ENCODE measurements around the gene BMP15. TPM values are rescaled to one million over a fixed set of nuclear protein-coding genes. Genes with fewer than 3 reads are reported as not detected.

BMP15 gene
- total RNA-seq, 1 donor from 2014 or later, result not detected

DNA sequence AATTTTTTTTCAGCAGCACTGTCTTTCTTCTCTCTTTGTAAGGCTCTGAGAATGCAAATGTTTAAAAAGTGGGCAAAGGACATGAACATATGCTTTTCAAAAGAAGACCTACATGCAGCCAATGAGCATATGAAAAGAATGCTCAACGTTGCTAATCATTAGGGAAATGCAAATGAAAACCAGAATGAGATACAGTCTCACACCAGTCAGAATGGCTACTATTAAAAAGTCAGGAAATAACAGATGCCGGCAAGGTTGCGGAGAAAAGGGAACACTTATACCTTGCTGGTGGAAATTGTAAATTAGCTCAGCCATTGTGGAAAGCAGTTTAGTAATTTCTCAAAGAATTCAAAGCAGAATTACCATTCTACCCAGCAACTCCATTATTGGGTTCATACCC is 51.6 kb downstream of the BMP15 start:
- H3K4me1 Mint-ChIP-seq (ENCODE audit: unreplicated experiment), result no peaks in the 10 kb centered on the region
- no peak overlapping the region for H3K27ac Mint-ChIP-seq (ENCODE audit: unreplicated experiment)
- H3K27me3 Mint-ChIP-seq (ENCODE audit: unreplicated experiment), result no peaks in the 10 kb centered on the region
- TF ChIP-seq, protein P1, sequence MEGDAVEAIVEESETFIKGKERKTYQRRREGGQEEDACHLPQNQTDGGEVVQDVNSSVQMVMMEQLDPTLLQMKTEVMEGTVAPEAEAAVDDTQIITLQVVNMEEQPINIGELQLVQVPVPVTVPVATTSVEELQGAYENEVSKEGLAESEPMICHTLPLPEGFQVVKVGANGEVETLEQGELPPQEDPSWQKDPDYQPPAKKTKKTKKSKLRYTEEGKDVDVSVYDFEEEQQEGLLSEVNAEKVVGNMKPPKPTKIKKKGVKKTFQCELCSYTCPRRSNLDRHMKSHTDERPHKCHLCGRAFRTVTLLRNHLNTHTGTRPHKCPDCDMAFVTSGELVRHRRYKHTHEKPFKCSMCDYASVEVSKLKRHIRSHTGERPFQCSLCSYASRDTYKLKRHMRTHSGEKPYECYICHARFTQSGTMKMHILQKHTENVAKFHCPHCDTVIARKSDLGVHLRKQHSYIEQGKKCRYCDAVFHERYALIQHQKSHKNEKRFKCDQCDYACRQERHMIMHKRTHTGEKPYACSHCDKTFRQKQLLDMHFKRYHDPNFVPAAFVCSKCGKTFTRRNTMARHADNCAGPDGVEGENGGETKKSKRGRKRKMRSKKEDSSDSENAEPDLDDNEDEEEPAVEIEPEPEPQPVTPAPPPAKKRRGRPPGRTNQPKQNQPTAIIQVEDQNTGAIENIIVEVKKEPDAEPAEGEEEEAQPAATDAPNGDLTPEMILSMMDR (IDR thresholded peaks at IDR 0.05), result no peak
- no peak for DNase-seq (ENCODE audit: extremely low spot score, unreplicated experiment)
- peaks cover 4% of the 10 kb centered on the region for H3K9me3 Mint-ChIP-seq (ENCODE audit: unreplicated experiment)
- H3K4me3 Mint-ChIP-seq (ENCODE audit: unreplicated experiment), result no peak overlapping the region
- H3K36me3 Mint-ChIP-seq (ENCODE audit: unreplicated experiment), result no peaks in the 10 kb centered on the region

DNA sequence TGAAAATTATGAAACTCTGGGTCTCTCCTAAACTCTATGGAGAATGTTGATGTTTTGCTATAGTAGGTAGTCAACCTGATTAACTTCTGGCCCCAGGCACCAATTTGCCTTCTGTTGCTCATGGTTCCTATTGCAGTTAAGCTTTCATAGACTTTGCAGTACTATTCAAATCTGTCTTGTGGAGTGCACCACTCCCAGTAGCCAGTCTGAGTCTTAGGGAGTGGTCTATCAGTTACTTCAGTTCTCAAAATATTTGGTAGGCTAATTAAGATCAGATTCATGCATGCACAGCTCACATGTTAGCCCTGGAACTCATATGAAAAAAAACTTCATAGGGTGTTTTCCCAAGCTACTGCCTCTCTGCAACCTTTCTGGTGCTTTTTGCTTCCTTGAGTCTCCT is 53.3 kb downstream of the BMP15 start:
- Mint-ChIP-seq H3K9me3 (ENCODE audit: unreplicated experiment) (peaks cover 4% of the 10 kb centered on the region), H3K27ac (ENCODE audit: unreplicated experiment) (no peak overlapping the region), H3K27me3 (ENCODE audit: unreplicated experiment) (no peaks in the 10 kb centered on the region), H3K4me1 (ENCODE audit: unreplicated experiment) (no peaks in the 10 kb centered on the region), H3K4me3 (ENCODE audit: unreplicated experiment) (no peak overlapping the region), H3K36me3 (ENCODE audit: unreplicated experiment) (no peaks in the 10 kb centered on the region)
- TF ChIP-seq, protein P1 (IDR thresholded peaks at IDR 0.05), result no peak
- DNase-seq (ENCODE audit: extremely low spot score, unreplicated experiment), result no peak

Other genes with a start within 250 kb of the BMP15 start
- gene SHROOM4, start 96.5 kb upstream of the BMP15 start, total RNA-seq, result 2.4 and 2.5 TPM in 2 replicates